ENCODE results near the gene LILRB2.
"Not testable (repeated sequence)": the region's sequence is repeated elsewhere in the genome, so short reads cannot be mapped to it uniquely, and the experiment has no call there.

Gene LILRB2

DNA sequence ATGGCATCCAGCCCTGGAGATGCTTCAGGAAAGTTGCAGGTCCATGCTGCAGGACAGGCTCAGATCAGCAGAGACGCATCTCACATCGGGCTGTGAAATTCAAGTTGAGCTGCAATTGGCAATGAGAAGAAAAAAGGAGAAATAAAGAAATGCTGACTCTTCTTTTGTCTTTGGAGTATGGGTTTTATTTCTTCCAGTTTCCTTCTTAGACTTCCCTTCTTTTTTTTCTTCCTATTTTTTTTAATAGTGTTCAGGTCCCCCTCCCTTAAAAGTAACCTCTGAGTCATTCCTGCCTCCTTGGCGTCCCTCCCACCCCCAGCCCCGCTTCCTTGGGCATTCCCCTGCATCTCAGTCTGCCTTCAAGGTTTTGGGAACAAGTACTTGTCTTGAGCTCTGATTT, 9.3 kb downstream of the LILRB2 start:
- not testable (repeated sequence) for DNase-seq (ENCODE audit: low spot score)

GRCh38 chr19:54271106-54271505, 9.8 kb downstream of the LILRB2 start:
- DNase-seq (ENCODE audit: low spot score), result peak; percentile 44

- no peak for DNase-seq (ENCODE audit: low spot score)
Measured at GRCh38 chr19:54268936-54269335, 12.0 kb downstream of the LILRB2 start.

GRCh38 chr19:54266133-54266532, 14.8 kb downstream of the LILRB2 start:
- DNase-seq (ENCODE audit: low spot score), result peak; percentile 68

DNA sequence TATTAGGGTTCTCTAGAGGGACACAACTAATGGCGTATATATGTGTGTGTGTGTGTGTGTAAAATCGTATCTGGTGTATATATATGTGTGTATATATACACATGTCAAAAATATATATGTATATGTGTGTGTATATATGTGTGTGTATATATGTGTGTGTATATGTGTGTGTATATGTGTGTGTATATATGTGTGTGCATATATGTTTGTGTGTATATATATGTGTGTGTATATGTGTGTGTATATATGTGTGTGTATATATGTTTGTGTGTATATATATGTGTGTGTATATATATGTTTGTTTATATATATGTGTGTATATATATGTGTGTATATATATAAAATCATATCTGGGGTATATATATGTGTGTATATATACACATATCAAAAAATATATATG, 18.4 kb downstream of the LILRB2 start:
- no peak for DNase-seq (ENCODE audit: low spot score)

DNA sequence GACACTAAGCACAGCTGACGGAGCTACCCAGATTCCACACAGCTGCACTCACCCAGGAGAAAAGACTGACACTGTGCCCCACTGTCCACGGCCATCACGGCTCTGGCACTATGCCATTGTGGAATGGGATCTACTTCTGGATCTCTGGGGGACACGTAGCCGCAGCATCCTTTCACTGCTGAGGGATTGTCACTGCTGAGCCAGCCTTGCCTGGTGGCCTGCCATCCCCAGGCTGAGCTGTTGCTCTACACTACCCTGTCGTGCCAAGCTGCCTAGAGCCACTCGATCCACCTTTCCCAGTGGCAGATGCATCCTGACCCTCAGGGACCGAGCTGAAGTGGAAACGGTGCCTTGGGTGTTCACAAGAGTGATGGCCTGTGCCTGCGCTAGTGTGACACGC, 18.8 kb downstream of the LILRB2 start:
- peak; percentile 25 for DNase-seq (ENCODE audit: low spot score)

- DNase-seq (ENCODE audit: low spot score), result peak; percentile 56
Measured at GRCh38 chr19:54257116-54257480, 23.8 kb downstream of the LILRB2 start, which contains the start of gene LILRB5. LILRB5 (minus strand) TSS chr19:54257273; CDS start chr19:54257193, 80 bp downstream.

GRCh38 chr19:54256250-54257115, 24.4 kb downstream of the LILRB2 start:
- peak; percentile 52 for DNase-seq (ENCODE audit: low spot score)

DNA sequence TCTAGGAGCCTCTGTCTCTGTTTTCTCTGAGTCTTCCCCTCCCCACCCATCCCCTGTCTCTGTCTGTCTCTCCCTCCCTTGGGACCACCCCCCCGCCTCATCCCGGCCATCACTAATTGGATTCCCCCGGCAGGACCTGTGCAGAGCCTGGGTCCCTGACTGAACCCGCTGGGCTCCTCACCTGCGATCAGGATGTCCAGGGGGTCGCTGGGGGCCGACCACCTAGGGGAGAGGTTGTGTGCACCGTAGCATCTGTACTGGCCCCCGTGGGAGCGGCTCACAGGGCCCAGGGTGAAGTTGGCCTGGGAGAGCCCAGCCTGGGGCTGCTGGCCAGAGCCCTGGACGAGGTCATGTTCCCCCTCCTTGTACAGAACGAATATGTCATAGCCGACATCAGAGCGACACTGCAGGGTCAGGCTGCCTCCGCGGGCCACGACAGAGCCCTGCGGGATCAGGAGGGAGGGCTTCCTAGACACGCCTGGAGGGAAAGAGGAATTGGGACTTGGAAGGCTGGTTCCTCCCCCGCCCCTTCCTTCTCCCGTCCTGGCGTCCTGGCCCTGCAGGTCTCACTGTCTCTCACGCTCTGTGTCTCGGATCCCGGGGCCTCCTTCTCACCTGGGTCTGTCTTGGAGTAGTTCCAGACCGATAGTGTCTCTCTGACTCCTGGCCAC, 25.7 kb downstream of the LILRB2 start:
- DNase-seq (ENCODE audit: low spot score), result peak; percentile 44

DNA sequence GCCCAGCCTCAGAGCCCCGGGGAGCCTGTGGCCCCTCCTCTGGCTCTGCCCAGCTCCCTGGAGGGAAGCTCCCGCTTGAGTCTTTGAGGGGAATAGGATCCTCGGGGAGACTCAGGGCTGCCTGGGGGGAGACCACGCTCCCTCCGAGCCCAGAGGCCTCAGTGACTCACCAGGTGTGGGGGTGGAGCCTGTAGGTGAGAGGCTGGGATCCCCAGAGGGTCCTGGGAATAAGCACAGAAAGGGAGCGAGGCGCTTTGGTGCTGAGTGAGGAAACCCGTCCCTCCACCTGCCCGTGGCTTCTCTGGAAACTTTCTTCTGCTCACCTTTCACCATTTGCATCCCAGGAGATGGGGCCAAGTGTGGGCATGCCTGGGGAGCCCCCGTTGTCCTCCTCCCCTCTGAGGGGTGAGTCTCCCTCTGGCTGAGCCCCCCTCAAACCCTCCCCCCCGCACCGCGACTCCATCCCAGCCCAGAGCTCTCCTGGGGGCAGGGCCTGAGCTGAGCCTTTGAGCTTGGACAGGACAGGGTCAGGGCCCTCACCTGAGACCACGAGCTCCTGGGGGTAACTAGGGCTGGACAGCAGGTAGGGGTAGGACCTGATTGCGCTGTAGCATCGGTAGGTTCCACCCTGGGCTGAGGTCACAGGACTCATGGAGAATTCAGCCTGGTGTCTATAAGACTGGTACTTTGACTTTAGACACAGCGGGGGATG, 26.6 kb downstream of the LILRB2 start:
- peak; percentile 47 for DNase-seq (ENCODE audit: low spot score)

DNA sequence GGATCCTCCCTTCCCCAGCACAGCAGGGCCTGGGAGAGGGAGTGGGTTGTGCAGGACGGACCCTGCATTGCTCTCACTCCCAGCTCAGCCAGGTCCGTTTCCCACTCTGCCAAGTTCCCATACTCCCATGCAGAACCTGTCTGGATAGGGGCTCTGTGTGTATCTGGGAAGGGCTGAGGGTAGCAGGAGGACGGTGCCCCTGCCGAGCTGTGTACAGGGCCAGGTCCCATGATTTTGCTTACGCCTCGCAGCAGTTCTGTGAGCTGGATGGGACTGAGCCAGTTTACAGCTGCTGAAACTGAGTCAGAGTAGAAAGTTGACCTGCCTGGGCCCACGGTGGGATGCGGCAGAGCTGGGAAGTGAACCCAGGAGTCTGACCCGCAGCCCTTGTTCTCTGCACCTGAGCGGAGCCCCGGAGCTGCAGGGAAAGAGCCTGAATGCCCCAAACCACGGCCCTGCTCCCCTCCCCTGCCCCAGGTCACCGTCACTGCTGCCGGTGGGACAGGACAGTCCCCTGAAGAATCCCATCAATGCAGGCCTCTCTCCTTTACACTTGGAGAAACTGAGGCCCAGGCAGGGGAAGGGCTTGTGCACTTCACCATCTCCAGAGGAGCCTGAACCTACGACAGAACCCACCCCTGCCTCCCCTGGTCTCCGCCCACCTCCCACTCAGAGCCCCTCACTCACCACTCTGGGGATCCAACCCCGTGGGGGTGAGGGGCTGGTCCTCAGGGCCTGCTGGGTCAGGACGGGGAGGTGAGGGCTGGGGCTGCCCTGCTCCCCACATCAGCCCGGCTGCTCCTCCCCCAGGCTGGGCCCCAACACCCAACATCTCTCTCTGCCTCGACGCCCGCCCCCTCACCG, 27.3 kb downstream of the LILRB2 start:
- DNase-seq (ENCODE audit: low spot score), result peak; percentile 44

GRCh38 chr19:54252845-54253244, 28.1 kb downstream of the LILRB2 start:
- DNase-seq (ENCODE audit: low spot score), result peak; percentile 45

DNA sequence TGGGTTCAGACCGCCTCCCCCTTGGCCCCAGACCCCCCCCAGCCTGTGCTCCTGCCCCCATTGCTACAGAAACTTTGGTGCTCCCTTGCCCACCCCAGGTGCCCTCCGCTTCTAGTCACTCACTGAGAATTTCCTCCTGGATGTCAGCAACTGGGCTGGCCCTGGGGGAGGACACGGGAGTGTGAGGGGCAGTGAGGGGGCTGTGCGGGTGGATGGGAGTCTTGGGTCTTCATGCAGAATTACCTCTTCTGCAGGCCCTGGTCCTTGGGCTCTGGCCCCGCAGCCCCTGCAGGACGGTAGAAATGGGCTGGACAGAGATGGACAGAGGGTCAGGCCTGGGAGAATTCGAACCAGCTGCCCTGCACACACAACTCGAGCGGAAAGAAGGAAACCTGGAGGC, 28.7 kb downstream of the LILRB2 start:
- DNase-seq (ENCODE audit: low spot score), result no peak

DNA sequence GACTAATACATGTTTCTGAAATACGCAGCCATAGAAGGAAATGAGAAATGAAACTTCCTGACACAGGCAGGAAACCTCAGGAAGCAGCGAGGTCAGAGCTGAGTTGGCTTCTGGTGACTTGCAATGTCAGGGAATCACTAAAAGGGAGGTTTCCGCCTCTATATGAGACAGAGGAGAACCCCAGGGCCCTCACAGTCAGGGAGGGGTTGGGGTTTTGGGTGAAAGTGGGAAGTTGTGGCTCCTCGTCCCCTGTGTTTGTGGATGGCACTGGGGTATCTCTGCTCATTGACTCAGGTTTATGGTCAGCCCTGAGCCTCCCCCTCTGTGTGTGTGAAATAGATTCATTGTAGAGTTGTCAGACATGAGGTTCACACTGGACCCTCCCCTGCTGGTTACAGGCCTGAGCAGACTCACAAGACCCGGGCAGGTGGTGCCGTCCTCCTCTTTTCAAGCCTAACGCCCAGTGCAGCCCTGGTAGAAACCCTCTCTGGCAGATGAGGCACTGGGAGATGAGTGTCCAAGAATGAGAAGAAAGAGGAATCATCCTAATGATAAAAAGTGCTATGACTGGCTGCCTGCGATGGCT, 32.8 kb downstream of the LILRB2 start:
- DNase-seq (ENCODE audit: low spot score), result no peak

GRCh38 chr19:54247106-54247930, 33.6 kb downstream of the LILRB2 start:
- DNase-seq (ENCODE audit: low spot score), result no peak

GRCh38 chr19:54245936-54246335, 35.0 kb downstream of the LILRB2 start:
- DNase-seq (ENCODE audit: low spot score), result no peak

GRCh38 chr19:54243809-54244208, 37.1 kb downstream of the LILRB2 start:
- DNase-seq (ENCODE audit: low spot score), result not testable (repeated sequence)

DNA sequence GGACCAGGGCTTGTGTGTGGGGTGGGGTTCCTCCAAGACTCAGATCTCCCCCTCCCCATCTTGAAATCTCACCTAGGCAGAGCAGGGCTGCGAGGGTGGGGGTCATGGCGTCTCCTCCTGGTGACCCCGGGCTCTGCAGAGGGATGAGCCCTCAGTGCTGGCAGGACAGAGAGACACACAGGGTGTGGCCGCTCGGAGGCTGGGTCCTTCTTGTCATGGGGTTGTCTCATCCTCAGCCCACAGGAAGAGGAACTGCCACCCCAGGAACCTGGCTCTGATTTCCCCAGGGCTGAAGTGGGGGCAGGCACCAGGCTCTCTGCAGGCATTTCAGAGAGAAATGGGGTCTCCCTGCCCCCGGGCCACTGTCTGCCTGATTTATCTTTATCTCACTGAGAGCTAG, 38.3 kb downstream of the LILRB2 start, which contains the start of gene LILRA6:
Gene LILRA6 (minus strand): TSS at position 145 of the 400 bp plus-strand sequence.
- DNase-seq (ENCODE audit: low spot score), result not testable (repeated sequence)

- not testable (repeated sequence) for DNase-seq (ENCODE audit: low spot score)
Measured at GRCh38 chr19:54242234-54242633, 38.7 kb downstream of the LILRB2 start.

All from left forelimb (tissue), 1 donor.